GM12878 (cell line): ENCODE measurements around the gene PRRC2B. TPM values are rescaled to one million over a fixed set of nuclear protein-coding genes. Genes with fewer than 3 reads are reported as not detected.

Experiments
- ATAC-seq: fragments of 200-7000 bp; cut with Tn5 transposase; 3 replicates; pipeline ENCODE4 v1.9.1; 2020; ENCODE audit warnings: mild to moderate bottlenecking, moderate library complexity
- BruUV-seq: library from RNA; stranded (reverse); fragments of 400-500 nt; replicated peaks from 2 replicates; lab custom pipeline; 2021; lab: Mats Ljungman, UMichigan
- CTCF ChIA-PET: fragments of 300-600 bp; sonication (Branson Sonifier 250); formaldehyde crosslinking; extraction: SDS; loops from one replicate; lab custom pipeline; 2021; ENCODE audit warnings: inconsistent platforms; lab: Yijun Ruan, JAX
- POLR2A ChIA-PET: fragments of 350-600 bp; formaldehyde crosslinking; extraction: SDS; loops from one replicate; lab custom pipeline; 2021; ENCODE audit warnings: inconsistent platforms; lab: Charles Lee
- RAD21 ChIA-PET: fragments of 300-600 bp; sonication (Branson Sonifier 250); formaldehyde crosslinking; loops from one replicate; lab custom pipeline; 2023; ENCODE audit warnings: antibody characterized with exemption; ENCODE audit not compliant: unreplicated experiment; lab: Charles Lee
- SMC1A ChIA-PET: fragments of 300-600 bp; sonication (Branson Sonifier 250); formaldehyde crosslinking; loops from one replicate; lab custom pipeline; 2023; ENCODE audit not compliant: unreplicated experiment, uncharacterized antibody; lab: Charles Lee
- DNase-seq: peaks from one replicate; pipeline ENCODE4 v3.0.0-alpha.2; 2011; ENCODE audit warnings: low read depth, low spot score
- FAIRE-seq: peaks from 3 replicates; lab custom pipeline; 2011; peaks lifted over from hg19 to GRCh38; lab: Jason Lieb, UNC
- H2AFZ ChIP-seq: 2 replicates; pipeline ENCODE4 v1.6.0; 2011; ENCODE audit warnings: low read depth, low read length, control low read depth; ENCODE audit not compliant: control insufficient read depth
- H3K27ac ChIP-seq: 2 replicates; pipeline ENCODE4 v1.5.1; 2011; ENCODE audit warnings: control low read depth; ENCODE audit not compliant: control insufficient read depth, insufficient read depth
- H3K27me3 ChIP-seq, 2 experiments: replicated peaks in 1 of 2; 2 replicates each; pipeline versions ENCODE4 v1.6.0 to v1.6.1; 2011; ENCODE audit warnings: low read length in 1 of 2; ENCODE audit not compliant: control insufficient read depth in 2 of 2, insufficient read depth in 2 of 2
- H3K36me3 ChIP-seq, 2 experiments: 2 replicates each; pipeline ENCODE4 v1.5.1; 2011; ENCODE audit warnings: low read length in 1 of 2; ENCODE audit not compliant: control insufficient read depth in 2 of 2, insufficient read depth in 2 of 2
- H3K4me1 ChIP-seq: 2 replicates; pipeline ENCODE4 v1.6.1; 2011; ENCODE audit warnings: mild to moderate bottlenecking, low read length, moderate library complexity, mixed read lengths; ENCODE audit not compliant: control insufficient read depth, insufficient read depth
- H3K4me2 ChIP-seq: 2 replicates; pipeline ENCODE4 v1.6.0; 2011; ENCODE audit warnings: control low read depth; ENCODE audit not compliant: control insufficient read depth, insufficient read depth
- H3K4me3 ChIP-seq: fragments of 200-600 bp; sonication (generic); 2 replicates; pipeline ENCODE4 v1.5.1; 2016
- H3K79me2 ChIP-seq: 2 replicates; pipeline ENCODE4 v1.6.0; 2011; ENCODE audit warnings: low read length; ENCODE audit not compliant: control insufficient read depth, insufficient read depth
- H3K9ac ChIP-seq: 2 replicates; pipeline ENCODE4 v1.8.0; 2011; ENCODE audit warnings: low read length, control low read depth, mixed read lengths; ENCODE audit not compliant: control insufficient read depth, insufficient read depth
- H3K9me3 ChIP-seq: replicated peaks from 3 replicates; pipeline ENCODE4 v1.5.1; 2011; ENCODE audit warnings: mild to moderate bottlenecking, low read length; ENCODE audit not compliant: control insufficient read depth, insufficient read depth
- H4K20me1 ChIP-seq: 2 replicates; pipeline ENCODE4 v1.6.0; 2011; ENCODE audit not compliant: control insufficient read depth, insufficient read depth
- ASH2L ChIP-seq: fragments of 300-600, 200-600 bp; sonication (generic); IDR thresholded peaks from 2 replicates; pipeline ENCODE4 v1.6.1; 2017; ENCODE audit warnings: low read depth, mild to moderate bottlenecking, borderline replicate concordance
- BHLHE40 ChIP-seq, 2 experiments: fragments of 450-650 bp in 1 of 2; IDR thresholded peaks; 2 replicates each; pipeline ENCODE4 v1.6.1; 2011 to 2017; ENCODE audit warnings: low read depth in 2 of 2, borderline replicate concordance in 1 of 2, improper control_type of control experiment in 1 of 2, low read length in 1 of 2, mild to moderate bottlenecking in 1 of 2
- CREM ChIP-seq: IDR thresholded peaks from 2 replicates; pipeline ENCODE4 v1.6.1; 2014; ENCODE audit warnings: antibody characterized with exemption, low read depth
- DPF2 ChIP-seq: fragments of 450-650 bp; IDR thresholded peaks from 2 replicates; pipeline ENCODE4 v1.6.1; 2017; ENCODE audit warnings: mild to moderate bottlenecking
- E2F4 ChIP-seq: IDR thresholded peaks from 2 replicates; pipeline ENCODE4 v1.6.1; 2012; ENCODE audit warnings: low read depth, low read length, improper control_type of control experiment
- ETV6 ChIP-seq, 2 experiments: fragments of 450-650 bp in 1 of 2; IDR thresholded peaks in 1 of 2; conservative IDR thresholded peaks in 1 of 2; 2 replicates each; pipeline ENCODE4 v1.6.1; 2014; ENCODE audit warnings: antibody characterized with exemption in 1 of 2, borderline replicate concordance in 1 of 2, low read depth in 1 of 2, mild to moderate bottlenecking in 1 of 2, moderate library complexity in 1 of 2
- HDAC6 ChIP-seq: fragments of 200-600 bp; sonication (generic); IDR thresholded peaks from one replicate; pipeline ENCODE4 v1.8.0; 2017; ENCODE audit warnings: antibody characterized with exemption; ENCODE audit not compliant: unreplicated experiment
- KDM1A ChIP-seq: fragments of 200-600 bp; sonication (generic); IDR thresholded peaks from 2 replicates; pipeline ENCODE4 v1.6.1; 2016; ENCODE audit warnings: borderline replicate concordance
- MXI1 ChIP-seq: fragments of 150-350 bp; IDR thresholded peaks from 2 replicates; pipeline ENCODE4 v1.6.1; 2011; ENCODE audit warnings: low read depth, mild to moderate bottlenecking, inconsistent platforms, low read length, improper control_type of control experiment
- POLR2AphosphoS2 ChIP-seq: IDR thresholded peaks from 2 replicates; pipeline ENCODE4 v1.6.1; 2011; ENCODE audit warnings: low read depth, mild to moderate bottlenecking, low read length, improper control_type of control experiment, moderate library complexity
- SMAD1 ChIP-seq: fragments of 450-650 bp; IDR thresholded peaks from 2 replicates; pipeline ENCODE4 v1.6.1; 2018; ENCODE audit warnings: mild to moderate bottlenecking, low read depth; ENCODE audit not compliant: partially characterized antibody
- SMC3 ChIP-seq: IDR thresholded peaks from 2 replicates; pipeline ENCODE4 v1.6.1; 2011; ENCODE audit warnings: low read length, improper control_type of control experiment, borderline replicate concordance
- SREBF1 ChIP-seq: IDR thresholded peaks from 2 replicates; pipeline ENCODE4 v1.6.1; 2012; ENCODE audit warnings: mild to moderate bottlenecking, low read length
- TAF1 ChIP-seq: IDR thresholded peaks from 2 replicates; pipeline ENCODE4 v1.6.1; 2011; ENCODE audit warnings: mild to moderate bottlenecking, low read depth, low read length, borderline replicate concordance
- WRNIP1 ChIP-seq: IDR thresholded peaks from 2 replicates; pipeline ENCODE4 v1.6.1; 2011; ENCODE audit warnings: low read depth, low read length, improper control_type of control experiment, borderline replicate concordance
- YBX1 ChIP-seq: fragments of 450-650 bp; IDR thresholded peaks from 2 replicates; pipeline ENCODE4 v1.6.1; 2016; ENCODE audit warnings: antibody characterized with exemption
- ZBTB4 ChIP-seq: fragments of 450-650 bp; formaldehyde crosslinking; IDR thresholded peaks from 2 replicates; pipeline ENCODE4 v1.4.0; 2022; ENCODE audit warnings: mild to moderate bottlenecking, moderate library complexity
- ZNF24 ChIP-seq: fragments of 450-650 bp; IDR thresholded peaks from 2 replicates; pipeline ENCODE4 v1.6.1; 2017; ENCODE audit warnings: antibody characterized with exemption, mild to moderate bottlenecking
- ZNF622 ChIP-seq: fragments of 450-650 bp; IDR thresholded peaks from 2 replicates; pipeline ENCODE4 v1.6.1; 2017; ENCODE audit warnings: mild to moderate bottlenecking, inconsistent platforms
- ZZZ3 ChIP-seq: IDR thresholded peaks from 2 replicates; pipeline ENCODE4 v1.6.1; 2011; ENCODE audit warnings: low read depth; ENCODE audit not compliant: control insufficient read depth, insufficient read length
- WGBS: methylation state at CpG from one replicate; pipeline ENCODE4 v1.1.6; 2016; ENCODE audit warnings: low lambda C conversion rate; ENCODE audit not compliant: insufficient replicate concordance, insufficient coverage; ENCODE audit errors: missing lambda C conversion rate; 5-methylcytosine and 5-hydroxymethylcytosine counted together
- in situ Hi-C: fragments of 300-500 bp; cut with MboI; formaldehyde crosslinking; loops from 9 replicates; pipeline ENCODE4 v1.14.3; 2018; ENCODE audit warnings: mixed read lengths
- intact Hi-C: fragments of 100-400 bp; cut with micrococcal nuclease; formaldehyde crosslinking; loops from one replicate; pipeline ENCODE4 v1.14.2; 2022; ENCODE audit not compliant: unreplicated experiment
- polyA plus RNA-seq, 11 experiments: library from polyadenylated mRNA; depleted of rRNA in 4 of 11; unstranded in 6 of 11; stranded (reverse) in 5 of 11; fragments of >200 nt; fragmentation: Nextera tagmentation in 4 of 11; fragmentation: Illumina TruSeq in 1 of 11; extraction: Ambion mirVana in 4 of 11; extraction: Trizol in 1 of 11; gene quantifications; 1 replicate in 1 of 11; 2 replicates in 10 of 11; pipeline versions ENCODE4 v1.2.1 to v1.2.3, GENCODE V29; 2011 to 2016; ENCODE audit warnings: inconsistent platforms in 2 of 11, missing spikeins in 2 of 11, low read depth in 1 of 11
- total RNA-seq, 4 experiments: library from RNA; depleted of rRNA in 3 of 4; stranded (reverse); fragments of >200 nt in 3 of 4; fragmentation: Illumina TruSeq in 1 of 4; extraction: Trizol in 1 of 4; gene quantifications; 2 replicates each; pipeline versions ENCODE4 v1.2.1 to v1.2.3, GENCODE V29; 2013 to 2021

PRRC2B gene
- total and polyA plus RNA-seq, 10 of the 15 experiments (the other 5 are each of a cell fraction or from before 2014, with no cell fraction given): 0.84 to 155 (median 28.7) TPM

- no peak overlapping the region for H2AFZ ChIP-seq
- in situ Hi-C loops (no loop called here), intact Hi-C loops (no loop called here)
- no TSS peak for BruUV-seq
- no peaks in the 10 kb centered on the region for H3K27me3 ChIP-seq
- no peak overlapping the region for H3K4me3 ChIP-seq
- DNase-seq: no peak
- no peak for ATAC-seq
- ChIA-PET POLR2A (no interaction called here), RAD21 (interaction anchor here (0.7 kb wide), 1 partner anchor 258 kb away, joined by 4 read pairs; no protein-coding TSS in a partner anchor), CTCF (interaction anchor here (1.3 kb wide), 1 partner anchor 10 kb away, joined by 3 read pairs; no protein-coding TSS in a partner anchor), SMC1A (no interaction called here)
- H4K20me1 ChIP-seq: no peaks in the 10 kb centered on the region
- H3K4me2 ChIP-seq: no peak overlapping the region
- no peaks in the 10 kb centered on the region for H3K4me1 ChIP-seq
- 98% methylated on average over 9 of the region's 9 CpGs for WGBS
- peaks cover 67 to 75% of the 10 kb centered on the region in 2 experiments for H3K36me3 ChIP-seq
- H3K9me3 ChIP-seq: no peaks in the 10 kb centered on the region
- no peak overlapping the region for H3K27ac ChIP-seq
- FAIRE-seq: no peak
- H3K9ac ChIP-seq: no peak overlapping the region
- TF ChIP-seq E2F4 (no peak), WRNIP1 (no peak), DPF2 (no peak), POLR2AphosphoS2 (no peak), BHLHE40 (IDR thresholded peaks at IDR 0.05; ENCODE audit: borderline replicate concordance in 1 of 2, low read depth in 2 of 2, low read length in 1 of 2) (no peak), ASH2L (no peak), ZNF622 (no peak), SMC3 (no peak), ZBTB4 (CRISPR knock-in tag) (no peak), ETV6 (conservative IDR thresholded peaks at IDR 0.05 in 1 of 2, IDR thresholded peaks at IDR 0.05 in 1 of 2; ENCODE audit: borderline replicate concordance in 1 of 2, low read depth in 1 of 2) (no peak), MXI1 (no peak), YBX1 (no peak), CREM (no peak), TAF1 (no peak), ZZZ3 (no peak), SMAD1 (no peak), ZNF24 (no peak), KDM1A (no peak), SREBF1 (no peak), HDAC6 (no peak)
- no peaks in the 10 kb centered on the region for H3K79me2 ChIP-seq
Observed at GRCh38 chr9:131487001-131487400, 93.1 kb downstream of the PRRC2B start.
